Measurements from ENCODE around the gene NTN1.

DNA sequence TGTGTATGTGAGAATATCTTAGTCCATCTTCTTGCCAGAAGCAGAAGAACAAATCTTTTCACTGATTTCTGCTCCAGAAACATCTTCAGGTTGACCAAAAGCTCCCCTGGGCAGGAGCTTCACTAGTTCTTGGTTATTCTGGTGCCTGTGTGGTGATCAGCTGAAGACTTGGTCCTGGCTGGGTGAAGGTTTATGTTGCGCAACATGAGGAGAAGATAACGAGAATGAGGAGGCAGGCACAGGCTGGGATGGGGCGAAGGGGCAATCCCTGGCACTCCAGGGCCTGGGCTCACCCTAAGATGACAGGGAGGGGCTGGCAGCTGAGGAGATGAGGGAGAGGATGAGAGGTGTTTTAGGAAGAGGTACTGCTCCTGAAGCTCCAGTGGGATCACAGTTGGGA, 232.0 kb downstream of the NTN1 start:
- TF ChIP-seq, protein P1, sequence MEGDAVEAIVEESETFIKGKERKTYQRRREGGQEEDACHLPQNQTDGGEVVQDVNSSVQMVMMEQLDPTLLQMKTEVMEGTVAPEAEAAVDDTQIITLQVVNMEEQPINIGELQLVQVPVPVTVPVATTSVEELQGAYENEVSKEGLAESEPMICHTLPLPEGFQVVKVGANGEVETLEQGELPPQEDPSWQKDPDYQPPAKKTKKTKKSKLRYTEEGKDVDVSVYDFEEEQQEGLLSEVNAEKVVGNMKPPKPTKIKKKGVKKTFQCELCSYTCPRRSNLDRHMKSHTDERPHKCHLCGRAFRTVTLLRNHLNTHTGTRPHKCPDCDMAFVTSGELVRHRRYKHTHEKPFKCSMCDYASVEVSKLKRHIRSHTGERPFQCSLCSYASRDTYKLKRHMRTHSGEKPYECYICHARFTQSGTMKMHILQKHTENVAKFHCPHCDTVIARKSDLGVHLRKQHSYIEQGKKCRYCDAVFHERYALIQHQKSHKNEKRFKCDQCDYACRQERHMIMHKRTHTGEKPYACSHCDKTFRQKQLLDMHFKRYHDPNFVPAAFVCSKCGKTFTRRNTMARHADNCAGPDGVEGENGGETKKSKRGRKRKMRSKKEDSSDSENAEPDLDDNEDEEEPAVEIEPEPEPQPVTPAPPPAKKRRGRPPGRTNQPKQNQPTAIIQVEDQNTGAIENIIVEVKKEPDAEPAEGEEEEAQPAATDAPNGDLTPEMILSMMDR (IDR thresholded peaks at IDR 0.05; ENCODE audit: low read depth, low read length, poor library complexity, severe bottlenecking) = no peak
- no peak for TF ChIP-seq EZH2phosphoT487 (IDR thresholded peaks at IDR 0.05; ENCODE audit: borderline replicate concordance, low read length)

All from DOHH2 (cell line).